NCI-H82 treated with DMSO at 0.1 percent for 48 hours (cell line): ENCODE measurements around the gene IGSF8.

Experiments
- DNase-seq: peaks from one replicate; lab custom pipeline; 2025; ENCODE audit not compliant: unreplicated experiment; lab: John Stamatoyannopoulos, UW

IGSF8 gene

DNA sequence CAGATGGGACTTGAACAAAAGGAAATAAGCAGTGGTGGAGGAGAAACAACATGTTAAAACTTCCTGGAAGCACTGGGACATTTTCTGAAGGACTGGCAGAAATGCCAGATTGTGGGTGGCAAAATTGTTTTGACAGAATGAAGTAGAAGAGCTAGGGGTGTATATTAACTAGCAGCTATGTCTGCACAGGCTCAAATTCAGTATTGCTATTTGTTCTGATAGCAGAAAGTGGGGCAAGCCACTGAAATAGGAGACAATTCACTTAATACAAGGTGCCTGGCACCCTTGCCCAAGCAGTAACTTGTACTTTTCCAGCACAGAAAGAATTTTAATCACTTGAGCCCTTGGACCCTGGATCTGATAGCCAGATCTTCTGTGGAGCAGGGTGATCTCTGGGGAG, 54.9 kb downstream of the IGSF8 start:
- DNase-seq, result no peak
